ENCODE measurements around the gene HNF1A.

DNA sequence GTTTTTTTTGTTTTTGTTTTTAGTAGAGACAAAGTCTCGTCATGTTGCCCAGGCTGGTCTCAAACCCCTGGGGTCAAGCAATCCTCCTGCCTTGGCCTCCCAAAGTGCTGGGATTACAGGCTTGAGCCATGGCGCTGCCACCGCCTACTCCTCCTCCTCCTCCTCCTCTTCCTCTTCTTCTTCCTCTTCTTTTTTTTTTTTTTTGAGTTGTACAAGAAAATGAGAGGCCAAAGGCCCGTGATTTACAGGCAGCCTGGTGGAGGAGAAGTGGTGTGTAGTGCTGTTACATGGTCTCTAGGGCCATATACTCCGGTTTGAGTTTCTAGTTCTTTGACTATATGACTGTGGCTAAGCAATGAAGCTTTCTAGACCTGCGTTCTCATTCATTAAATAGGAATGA lies 44.6 kb upstream of the HNF1A start:
- TF ChIP-seq, protein P1, sequence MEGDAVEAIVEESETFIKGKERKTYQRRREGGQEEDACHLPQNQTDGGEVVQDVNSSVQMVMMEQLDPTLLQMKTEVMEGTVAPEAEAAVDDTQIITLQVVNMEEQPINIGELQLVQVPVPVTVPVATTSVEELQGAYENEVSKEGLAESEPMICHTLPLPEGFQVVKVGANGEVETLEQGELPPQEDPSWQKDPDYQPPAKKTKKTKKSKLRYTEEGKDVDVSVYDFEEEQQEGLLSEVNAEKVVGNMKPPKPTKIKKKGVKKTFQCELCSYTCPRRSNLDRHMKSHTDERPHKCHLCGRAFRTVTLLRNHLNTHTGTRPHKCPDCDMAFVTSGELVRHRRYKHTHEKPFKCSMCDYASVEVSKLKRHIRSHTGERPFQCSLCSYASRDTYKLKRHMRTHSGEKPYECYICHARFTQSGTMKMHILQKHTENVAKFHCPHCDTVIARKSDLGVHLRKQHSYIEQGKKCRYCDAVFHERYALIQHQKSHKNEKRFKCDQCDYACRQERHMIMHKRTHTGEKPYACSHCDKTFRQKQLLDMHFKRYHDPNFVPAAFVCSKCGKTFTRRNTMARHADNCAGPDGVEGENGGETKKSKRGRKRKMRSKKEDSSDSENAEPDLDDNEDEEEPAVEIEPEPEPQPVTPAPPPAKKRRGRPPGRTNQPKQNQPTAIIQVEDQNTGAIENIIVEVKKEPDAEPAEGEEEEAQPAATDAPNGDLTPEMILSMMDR (IDR thresholded peaks at IDR 0.05; ENCODE audit: insufficient read depth, low read length, poor library complexity, severe bottlenecking) = no peak
- TF ChIP-seq EZH2phosphoT487 (conservative IDR thresholded peaks at IDR 0.05; ENCODE audit: low read length) = no peak
